Muscle of leg (tissue), 11 donors: Measurements from ENCODE around the gene NAA50. TPM values are rescaled to one million over a fixed set of nuclear protein-coding genes. Genes with fewer than 3 reads are reported as not detected.

ENCODE experiments used
- DNase-seq: peaks from one replicate; pipeline ENCODE4 v3.0.0; 2013
- H3K27ac ChIP-seq: one replicate; pipeline ENCODE4 v1.5.1; 2013; ENCODE audit warnings: mild to moderate bottlenecking, low read length, control low read depth
- H3K27me3 ChIP-seq: one replicate; pipeline ENCODE4 v1.6.1; 2013; ENCODE audit warnings: low read length; ENCODE audit not compliant: control insufficient read depth, insufficient read depth
- H3K36me3 ChIP-seq: one replicate; pipeline ENCODE4 v1.6.1; 2013; ENCODE audit warnings: low read length; ENCODE audit not compliant: control insufficient read depth, insufficient read depth
- H3K4me1 ChIP-seq: one replicate; pipeline ENCODE4 v1.6.1; 2013; ENCODE audit warnings: low read length; ENCODE audit not compliant: control insufficient read depth, insufficient read depth
- H3K4me3 ChIP-seq: one replicate; pipeline ENCODE4 v1.5.1; 2013; ENCODE audit warnings: low read length, control low read depth
- H3K9me3 ChIP-seq: replicated peaks from 2 replicates; pipeline ENCODE4 v1.6.1; 2013; ENCODE audit warnings: low read depth, low read length; ENCODE audit not compliant: control insufficient read depth
- WGBS: methylation state at CpG from one replicate; pipeline ENCODE4 v1.1.5; 2013; ENCODE audit warnings: missing lambda C conversion rate; ENCODE audit not compliant: insufficient coverage; 5-methylcytosine and 5-hydroxymethylcytosine counted together
- polyA plus RNA-seq, 8 donors: library from polyadenylated mRNA; unstranded; fragments of 120-200 nt; gene quantifications; one replicate each; pipeline versions ENCODE4 v1.2.1 to v1.2.3, GENCODE V29; 2013; ENCODE audit warnings: inconsistent platforms in 1 of 8, low replicate concordance in 1 of 8; ENCODE audit not compliant: insufficient read length in 8 of 8, insufficient read depth in 1 of 8
- total RNA-seq: library from RNA; stranded (reverse); fragments of 120-200 nt; gene quantifications from one replicate; pipeline ENCODE4 v1.2.4, GENCODE V29; 2013

The NAA50 gene
- total and polyA plus RNA-seq, 9 donors: 112 to 188 (median 163) TPM

DNA sequence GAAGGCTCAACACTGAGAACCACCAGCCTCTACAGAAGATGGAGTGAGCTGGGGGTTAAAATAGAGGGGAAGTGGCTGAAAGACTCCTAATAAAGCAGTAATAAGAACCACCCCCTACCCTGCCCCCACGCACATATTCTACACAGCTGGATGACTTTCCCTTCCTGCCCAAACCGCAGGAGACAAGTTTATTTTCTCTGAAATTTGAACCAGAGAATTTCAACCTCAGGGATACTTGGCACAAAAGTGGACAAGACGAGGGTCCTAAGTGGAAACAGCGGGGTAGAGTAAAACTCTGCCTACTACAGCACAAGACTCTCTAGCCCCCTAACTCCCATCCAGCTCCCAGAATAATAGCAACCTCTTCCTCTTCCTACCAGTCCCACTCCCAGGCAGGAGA lies 78.0 kb downstream of the NAA50 start:
- Histone ChIP-seq H3K36me3 (peaks cover 11% of the 10 kb centered on the region), H3K4me1 (peaks cover 4% of the 10 kb centered on the region), H3K4me3 (no peak overlapping the region), H3K9me3 (no peaks in the 10 kb centered on the region), H3K27ac (no peak overlapping the region), H3K27me3 (no peaks in the 10 kb centered on the region)
- DNase-seq: peak; percentile 56
- 20% methylated on average over 1 of the region's 4 CpGs for WGBS

Other genes starting within 250 kb of the NAA50 start
- 11.7 TPM for gene SPICE1, start 231.1 kb downstream of the NAA50 start, total RNA-seq
- 10 to 100 TPM in 1 of 8 donors, 1 to 10 TPM in 7; 5.9 to 13.8 (median 7.8) TPM for gene SPICE1, start 231.1 kb downstream of the NAA50 start, polyA plus RNA-seq
- gene SIDT1, start 213.7 kb downstream of the NAA50 start, total RNA-seq: 2.5 TPM
- gene SIDT1, start 213.7 kb downstream of the NAA50 start, polyA plus RNA-seq: 1 to 10 TPM; 1.8 to 3.7 (median 2.0) TPM
- gene USF3, start 49.6 kb downstream of the NAA50 start, total RNA-seq: 19.8 TPM
- gene USF3, start 49.6 kb downstream of the NAA50 start, polyA plus RNA-seq: 10 to 100 TPM; 10.7 to 18.3 (median 15.2) TPM
- gene ATP6V1A, start 786 bp upstream of the NAA50 start, total RNA-seq: 20.3 TPM
- 10 to 100 TPM; 13.5 to 22.4 (median 15.3) TPM for gene ATP6V1A, start 786 bp upstream of the NAA50 start, polyA plus RNA-seq
- gene GRAMD1C, start 92.5 kb upstream of the NAA50 start, total RNA-seq: 1.3 TPM
- 1 to 10 TPM; 1.1 to 3.1 (median 1.5) TPM for gene GRAMD1C, start 92.5 kb upstream of the NAA50 start, polyA plus RNA-seq
- gene ZDHHC23, start 201.8 kb upstream of the NAA50 start, total RNA-seq: 0.93 TPM
- gene ZDHHC23, start 201.8 kb upstream of the NAA50 start, polyA plus RNA-seq: 1 to 10 TPM in 2 of 8 donors, under 1 TPM in 6; 0.68 to 1.2 (median 0.88) TPM